Activated naive CD4-positive, alpha-beta T cell treated with anti-CD3 and anti-CD28 coated beads for 36 hours (primary cell): ENCODE results near the gene ATRX. TPM values are rescaled to one million over a fixed set of nuclear protein-coding genes. Genes with fewer than 3 reads are reported as not detected.
"Not testable (repeated sequence)": the region's sequence is repeated elsewhere in the genome, so short reads cannot be mapped to it uniquely, and the experiment has no call there.

Source experiments
- CTCF ChIA-PET: fragments of 350-600 bp; sonication (Branson Sonifier 250); formaldehyde crosslinking; loops from one replicate; lab custom pipeline; 2021; ENCODE audit warnings: antibody characterized with exemption; lab: Charles Lee
- DNase-seq: peaks from one replicate; pipeline ENCODE4 v3.0.0-alpha.2; 2020
- H3K27ac Mint-ChIP-seq: one replicate; pipeline ENCODE4 v1.8.0; 2021; ENCODE audit warnings: mild to moderate bottlenecking, mixed read lengths
- H3K27me3 Mint-ChIP-seq: one replicate; pipeline ENCODE4 v1.8.0; 2021; ENCODE audit warnings: low read depth, mixed read lengths
- H3K36me3 Mint-ChIP-seq: one replicate; pipeline ENCODE4 v1.8.0; 2021; ENCODE audit warnings: low read depth, mixed read lengths
- H3K4me1 Mint-ChIP-seq: one replicate; pipeline ENCODE4 v1.8.0; 2021; ENCODE audit warnings: low read depth, mixed read lengths
- H3K4me3 Mint-ChIP-seq: one replicate; pipeline ENCODE4 v1.8.0; 2021; ENCODE audit warnings: mild to moderate bottlenecking, moderate library complexity, mixed read lengths
- H3K9me3 Mint-ChIP-seq: one replicate; pipeline ENCODE4 v1.8.0; 2021; ENCODE audit warnings: mixed read lengths
- intact Hi-C: fragments of 100-400 bp; cut with micrococcal nuclease; formaldehyde crosslinking; loops from one replicate; pipeline ENCODE4 v1.15.1; 2023
- total RNA-seq, 2 experiments: library from RNA; stranded (reverse); gene quantifications; one replicate each; pipeline ENCODE4 v1.2.3, GENCODE V29; 2021

The ATRX gene
- total RNA-seq: 10 to 100 TPM; 49.2 to 49.9 TPM

- H3K36me3 Mint-ChIP-seq: peaks cover 2% of the 10 kb centered on the region
- H3K27ac Mint-ChIP-seq: peak within 1 kb of the TSS; percentile 100
- intact Hi-C loops: loop anchor here (1.0 to 10.0 kb wide), 7 partner anchors 110 to 1611 kb away; partner anchors contain the start of genes COX7B, CYSLTR1, FGF16 and MAGT1
- H3K4me1 Mint-ChIP-seq: peaks cover 17% of the 10 kb centered on the region
- peak; percentile 80 for DNase-seq
- CTCF ChIA-PET: no interaction called here
- no peaks in the 10 kb centered on the region for H3K9me3 Mint-ChIP-seq
- no peaks in the 10 kb centered on the region for H3K27me3 Mint-ChIP-seq
- peak within 1 kb of the TSS; percentile 99 for H3K4me3 Mint-ChIP-seq
Measured at GRCh38 chrX:77785486-77786364, at the start of gene ATRX. ATRX (minus strand) TSS chrX:77786216; CDS start chrX:77786001, 215 bp downstream.

- H3K4me1 Mint-ChIP-seq, DNase-seq, intact Hi-C loops, H3K27ac Mint-ChIP-seq, H3K4me3 Mint-ChIP-seq, H3K9me3 Mint-ChIP-seq, H3K27me3 Mint-ChIP-seq: not testable (repeated sequence)
- H3K36me3 Mint-ChIP-seq: peaks cover 25% of the 10 kb centered on the region
- CTCF ChIA-PET: interaction anchor here (0.7 kb wide), 1 partner anchor 705 kb away, joined by 3 read pairs; no protein-coding TSS in a partner anchor
Measured at GRCh38 chrX:77831544-77831943, 45.5 kb upstream of the ATRX start.

- Mint-ChIP-seq H3K9me3 (peaks cover 13% of the 10 kb centered on the region), H3K36me3 (peaks cover 29% of the 10 kb centered on the region)
- H3K27ac Mint-ChIP-seq, H3K27me3 Mint-ChIP-seq, CTCF ChIA-PET, H3K4me1 Mint-ChIP-seq, H3K4me3 Mint-ChIP-seq, DNase-seq, intact Hi-C loops: not testable (repeated sequence)
Measured at GRCh38 chrX:77821989-77822388, 36.0 kb upstream of the ATRX start.

GRCh38 chrX:77820091-77820727, 34.2 kb upstream of the ATRX start:
- Mint-ChIP-seq H3K4me3 (no peak overlapping the region), H3K36me3 (peaks cover 21% of the 10 kb centered on the region), H3K27ac (no peak overlapping the region), H3K27me3 (no peaks in the 10 kb centered on the region), H3K4me1 (peaks cover 9% of the 10 kb centered on the region), H3K9me3 (peaks cover 12% of the 10 kb centered on the region)
- intact Hi-C loops: no loop called here
- DNase-seq: no peak
- CTCF ChIA-PET: no interaction called here

GRCh38 chrX:77814210-77814609, 28.2 kb upstream of the ATRX start:
- peaks cover 1% of the 10 kb centered on the region for H3K36me3 Mint-ChIP-seq
- no peak overlapping the region for H3K27ac Mint-ChIP-seq
- DNase-seq: no peak
- intact Hi-C loops: no loop called here
- peaks cover 3% of the 10 kb centered on the region for H3K4me1 Mint-ChIP-seq
- H3K4me3 Mint-ChIP-seq: no peak overlapping the region
- no peaks in the 10 kb centered on the region for H3K27me3 Mint-ChIP-seq
- peaks cover 4% of the 10 kb centered on the region for H3K9me3 Mint-ChIP-seq
- CTCF ChIA-PET: no interaction called here

- H3K27ac Mint-ChIP-seq: no peak overlapping the region
- no peak for DNase-seq
- H3K9me3 Mint-ChIP-seq: peaks cover 6% of the 10 kb centered on the region
- peaks cover 1% of the 10 kb centered on the region for H3K36me3 Mint-ChIP-seq
- intact Hi-C loops: no loop called here
- no peaks in the 10 kb centered on the region for H3K4me1 Mint-ChIP-seq
- no peak overlapping the region for H3K4me3 Mint-ChIP-seq
- CTCF ChIA-PET: no interaction called here
- no peaks in the 10 kb centered on the region for H3K27me3 Mint-ChIP-seq
Measured at GRCh38 chrX:77802201-77802600, 16.2 kb upstream of the ATRX start.

- H3K36me3 Mint-ChIP-seq: no peaks in the 10 kb centered on the region
- H3K4me1 Mint-ChIP-seq: no peaks in the 10 kb centered on the region
- no peaks in the 10 kb centered on the region for H3K27me3 Mint-ChIP-seq
- no peak overlapping the region for H3K4me3 Mint-ChIP-seq
- DNase-seq: no peak
- no peaks in the 10 kb centered on the region for H3K9me3 Mint-ChIP-seq
- CTCF ChIA-PET: no interaction called here
- no peak overlapping the region for H3K27ac Mint-ChIP-seq
- intact Hi-C loops: no loop called here
Measured at GRCh38 chrX:77795124-77795523, 9.1 kb upstream of the ATRX start.

GRCh38 chrX:77793946-77794345, 7.9 kb upstream of the ATRX start:
- H3K9me3 Mint-ChIP-seq: no peaks in the 10 kb centered on the region
- H3K4me3 Mint-ChIP-seq: no peak overlapping the region
- CTCF ChIA-PET: no interaction called here
- H3K27me3 Mint-ChIP-seq: no peaks in the 10 kb centered on the region
- intact Hi-C loops: no loop called here
- no peak for DNase-seq
- H3K36me3 Mint-ChIP-seq: no peaks in the 10 kb centered on the region
- no peak overlapping the region for H3K27ac Mint-ChIP-seq
- no peaks in the 10 kb centered on the region for H3K4me1 Mint-ChIP-seq

- Mint-ChIP-seq H3K27me3 (no peaks in the 10 kb centered on the region), H3K36me3 (peaks cover 2% of the 10 kb centered on the region), H3K4me1 (peaks cover 15% of the 10 kb centered on the region), H3K27ac (peak overlapping the region; percentile 76), H3K4me3 (peak overlapping the region; percentile 75), H3K9me3 (no peaks in the 10 kb centered on the region)
- intact Hi-C loops: loop anchor here (5.0 to 10.0 kb wide), 4 partner anchors 279 to 1613 kb away; partner anchors contain the start of genes CYSLTR1, FGF16 and PBDC1
- CTCF ChIA-PET: interaction anchor here (1.2 kb wide), 1 partner anchor 82 kb away, joined by 3 read pairs; no protein-coding TSS in a partner anchor
- peak; percentile 34 for DNase-seq
Measured at GRCh38 chrX:77788050-77788449, 2.0 kb upstream of the ATRX start.

- CTCF ChIA-PET: no interaction called here
- Mint-ChIP-seq H3K9me3 (no peaks in the 10 kb centered on the region), H3K27ac (peak overlapping the region; percentile 100), H3K27me3 (no peaks in the 10 kb centered on the region), H3K36me3 (peaks cover 2% of the 10 kb centered on the region), H3K4me3 (peak overlapping the region; percentile 99), H3K4me1 (peaks cover 17% of the 10 kb centered on the region)
- no peak for DNase-seq
- intact Hi-C loops: loop anchor here (1.0 to 10.0 kb wide), 7 partner anchors 109 to 1612 kb away; partner anchors contain the start of genes COX7B, CYSLTR1, FGF16 and MAGT1
Measured at GRCh38 chrX:77786365-77786680, 307 bp upstream of the ATRX start.

- H3K36me3 Mint-ChIP-seq: peaks cover 5% of the 10 kb centered on the region
- H3K4me1 Mint-ChIP-seq: peaks cover 32% of the 10 kb centered on the region
- H3K4me3 Mint-ChIP-seq: no peak overlapping the region
- CTCF ChIA-PET: no interaction called here
- H3K27ac Mint-ChIP-seq: peak overlapping the region; percentile 15
- intact Hi-C loops: loop anchor here (10.0 kb wide), 3 partner anchors 335 to 1605 kb away; partner anchors contain the start of genes CYSLTR1, FGF16 and PBDC1
- DNase-seq: no peak
- no peaks in the 10 kb centered on the region for H3K9me3 Mint-ChIP-seq
- H3K27me3 Mint-ChIP-seq: no peaks in the 10 kb centered on the region
Measured at GRCh38 chrX:77779695-77780094, 6.3 kb downstream of the ATRX start.

- Mint-ChIP-seq H3K27ac (no peak overlapping the region), H3K4me1 (peaks cover 25% of the 10 kb centered on the region), H3K36me3 (peaks cover 7% of the 10 kb centered on the region), H3K4me3 (no peak overlapping the region), H3K27me3 (no peaks in the 10 kb centered on the region), H3K9me3 (no peaks in the 10 kb centered on the region)
- intact Hi-C loops: no loop called here
- DNase-seq: no peak
- CTCF ChIA-PET: no interaction called here
Measured at GRCh38 chrX:77776659-77777058, 9.4 kb downstream of the ATRX start.
